ENCODE data around the gene ZMYND11.

ZMYND11 gene

DNA sequence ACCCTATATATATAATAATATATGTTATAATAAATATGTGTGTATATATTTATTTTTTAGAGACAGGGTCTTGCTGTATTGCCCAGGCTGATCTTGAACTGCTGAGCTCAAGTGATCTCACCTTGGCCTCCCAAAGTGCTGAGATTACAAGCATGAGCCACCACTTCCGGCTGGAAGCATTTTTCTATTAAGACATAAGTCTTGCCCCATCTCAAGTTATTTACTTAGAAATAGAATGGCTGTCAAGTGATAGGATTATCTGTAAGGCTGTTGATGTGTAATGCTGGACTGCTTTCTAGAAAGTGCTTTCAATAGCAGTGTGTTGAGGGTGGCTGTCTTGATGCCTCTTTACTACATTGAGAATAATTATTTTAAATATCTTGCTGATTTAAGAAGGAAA lies 65.2 kb downstream of the ZMYND11 start:
- TF ChIP-seq, protein P1, sequence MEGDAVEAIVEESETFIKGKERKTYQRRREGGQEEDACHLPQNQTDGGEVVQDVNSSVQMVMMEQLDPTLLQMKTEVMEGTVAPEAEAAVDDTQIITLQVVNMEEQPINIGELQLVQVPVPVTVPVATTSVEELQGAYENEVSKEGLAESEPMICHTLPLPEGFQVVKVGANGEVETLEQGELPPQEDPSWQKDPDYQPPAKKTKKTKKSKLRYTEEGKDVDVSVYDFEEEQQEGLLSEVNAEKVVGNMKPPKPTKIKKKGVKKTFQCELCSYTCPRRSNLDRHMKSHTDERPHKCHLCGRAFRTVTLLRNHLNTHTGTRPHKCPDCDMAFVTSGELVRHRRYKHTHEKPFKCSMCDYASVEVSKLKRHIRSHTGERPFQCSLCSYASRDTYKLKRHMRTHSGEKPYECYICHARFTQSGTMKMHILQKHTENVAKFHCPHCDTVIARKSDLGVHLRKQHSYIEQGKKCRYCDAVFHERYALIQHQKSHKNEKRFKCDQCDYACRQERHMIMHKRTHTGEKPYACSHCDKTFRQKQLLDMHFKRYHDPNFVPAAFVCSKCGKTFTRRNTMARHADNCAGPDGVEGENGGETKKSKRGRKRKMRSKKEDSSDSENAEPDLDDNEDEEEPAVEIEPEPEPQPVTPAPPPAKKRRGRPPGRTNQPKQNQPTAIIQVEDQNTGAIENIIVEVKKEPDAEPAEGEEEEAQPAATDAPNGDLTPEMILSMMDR (IDR thresholded peaks at IDR 0.05; ENCODE audit: insufficient read depth, low read length, missing control alignments) = no peak
- H3K4me3 ChIP-seq (ENCODE audit: low read depth, low read length) = no peak overlapping the region
- CTCF ChIA-PET = no interaction called here
- no peak for DNase-seq (ENCODE audit: low read depth, low spot score)
- POLR2A ChIA-PET = no interaction called here

DNA sequence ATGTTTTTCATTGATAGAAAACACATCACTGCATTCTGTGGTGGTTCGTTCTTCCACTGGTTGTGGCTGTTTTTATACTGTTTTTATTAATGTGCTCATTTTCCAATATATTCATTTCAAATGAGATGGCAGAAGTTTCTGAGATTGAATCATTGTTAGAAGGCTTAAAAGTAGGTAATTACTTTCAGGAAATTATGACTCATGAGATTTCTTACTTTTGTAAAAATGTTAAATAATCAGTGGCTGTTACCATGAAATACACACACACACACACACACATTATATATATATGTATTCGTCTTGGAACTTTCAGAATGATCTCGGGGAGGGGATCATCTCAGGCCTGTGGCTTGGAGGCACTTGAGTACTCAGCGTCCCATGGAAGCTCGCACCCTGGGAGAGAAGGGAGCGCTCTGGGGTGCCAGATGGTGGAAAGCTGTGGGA lies 66.1 kb downstream of the ZMYND11 start:
- CTCF ChIA-PET = no interaction called here

DNA sequence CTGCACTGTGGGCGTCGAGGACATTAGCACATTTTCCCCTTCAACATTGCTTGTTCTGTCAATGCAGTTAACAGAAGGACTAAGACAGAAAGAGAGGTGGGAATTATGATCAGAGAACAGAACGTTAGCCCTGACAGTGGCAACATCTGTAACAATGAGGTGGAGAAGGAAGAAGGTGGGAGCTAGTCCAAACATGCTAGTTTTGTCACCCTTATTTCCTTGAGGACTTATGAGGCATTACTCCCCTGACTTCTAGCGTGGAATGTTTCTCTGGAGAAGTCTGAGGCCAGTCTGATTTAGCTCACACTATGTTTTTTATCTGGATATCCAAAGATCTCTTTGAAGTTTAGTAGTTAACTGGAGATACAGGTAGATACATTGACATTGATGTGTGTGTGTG lies 73.4 kb downstream of the ZMYND11 start:
- TF ChIP-seq, protein P1 (IDR thresholded peaks at IDR 0.05; ENCODE audit: insufficient read depth, low read length, missing control alignments) = no peak
- ChIA-PET CTCF (no interaction called here), POLR2A (no interaction called here)
- DNase-seq (ENCODE audit: low read depth, low spot score) = no peak
- H3K4me3 ChIP-seq (ENCODE audit: low read depth, low read length) = no peak overlapping the region

More for the DNA sequence above, 66.1 kb downstream of the ZMYND11 start:
- no peak for DNase-seq (ENCODE audit: low read depth, low spot score)
- H3K4me3 ChIP-seq (ENCODE audit: low read depth, low read length) = no peak overlapping the region
- TF ChIP-seq, protein P1 (IDR thresholded peaks at IDR 0.05; ENCODE audit: insufficient read depth, low read length, missing control alignments) = no peak
- POLR2A ChIA-PET = no interaction called here

DNA sequence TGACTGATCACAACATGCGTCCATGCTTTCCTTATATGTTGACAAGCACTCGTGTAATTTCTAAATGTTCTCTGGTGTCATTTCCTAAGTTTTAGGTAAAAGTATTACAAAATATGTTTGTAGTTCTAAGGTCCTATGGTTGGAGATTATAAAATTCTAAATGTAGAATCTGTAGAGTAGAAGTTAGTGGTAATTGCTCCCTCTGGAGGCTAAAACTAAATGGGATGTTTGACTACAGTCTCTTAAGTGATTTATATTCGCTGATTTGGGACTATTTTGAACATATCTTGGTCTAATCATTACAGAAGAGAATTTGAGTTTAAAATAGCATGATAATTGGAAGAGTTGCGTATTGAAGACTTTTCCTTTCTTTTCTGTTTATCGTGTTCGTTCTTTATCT lies 74.1 kb downstream of the ZMYND11 start:
- no peak overlapping the region for H3K4me3 ChIP-seq (ENCODE audit: low read depth, low read length)
- CTCF ChIA-PET = interaction anchor here (1.1 kb wide), 1 partner anchor 10 kb away, joined by 6 read pairs; no protein-coding TSS in a partner anchor
- POLR2A ChIA-PET = no interaction called here
- DNase-seq (ENCODE audit: low read depth, low spot score) = no peak
- TF ChIP-seq, protein P1 (IDR thresholded peaks at IDR 0.05; ENCODE audit: insufficient read depth, low read length, missing control alignments) = peak; percentile 13

DNA sequence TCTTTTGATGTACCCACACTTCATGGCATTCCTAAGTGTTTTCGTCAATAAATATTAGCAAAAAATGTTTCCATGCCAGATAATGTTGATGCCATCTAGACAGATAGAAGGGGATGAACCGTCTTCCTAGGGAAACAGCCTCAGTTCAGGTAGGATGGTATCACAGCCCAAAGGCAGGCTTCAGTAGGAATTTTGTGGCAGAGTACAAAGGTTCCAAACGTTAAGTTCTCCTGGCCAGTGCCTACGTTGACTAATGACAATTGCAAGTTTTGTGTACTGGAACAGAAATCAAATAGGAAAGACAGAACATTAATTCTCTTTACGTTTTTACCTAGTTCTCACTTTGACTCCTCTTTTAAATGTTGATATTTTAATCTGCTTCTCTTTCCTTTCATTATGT lies 75.0 kb downstream of the ZMYND11 start:
- POLR2A ChIA-PET = no interaction called here
- TF ChIP-seq, protein P1 (IDR thresholded peaks at IDR 0.05; ENCODE audit: insufficient read depth, low read length, missing control alignments) = no peak
- CTCF ChIA-PET = interaction anchor here (0.7 to 2.5 kb wide), 3 partner anchors 9 to 23 kb away, joined by 4 to 11 read pairs (median 6); no protein-coding TSS in a partner anchor
- H3K4me3 ChIP-seq (ENCODE audit: low read depth, low read length) = no peak overlapping the region
- DNase-seq (ENCODE audit: low read depth, low spot score) = no peak

DNA sequence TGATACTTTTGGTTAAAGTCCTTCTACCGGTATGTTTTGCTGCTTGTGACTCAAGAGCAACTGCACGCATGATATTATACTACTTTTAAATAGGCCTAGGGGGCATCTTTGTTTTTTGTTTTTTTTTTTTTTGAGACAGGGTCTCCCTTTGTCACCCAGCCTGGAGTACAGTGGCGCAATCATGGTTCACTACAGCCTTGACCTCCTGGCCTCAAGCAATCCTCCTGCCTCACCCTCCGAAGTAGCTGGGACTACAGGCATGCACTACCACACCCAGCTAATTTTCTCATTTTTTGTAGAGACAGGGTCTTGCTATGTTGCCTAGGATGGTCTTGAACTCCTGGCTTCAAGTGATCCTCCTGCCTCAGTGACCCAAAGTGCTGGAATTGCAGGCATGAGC lies 80.2 kb downstream of the ZMYND11 start:
- TF ChIP-seq, protein P1 (IDR thresholded peaks at IDR 0.05; ENCODE audit: insufficient read depth, low read length, missing control alignments) = no peak
- ChIA-PET POLR2A (interaction anchor here (0.6 kb wide), 1 partner anchor 580 kb away, joined by 3 read pairs; no protein-coding TSS in a partner anchor), CTCF (interaction anchor here (1.3 to 1.4 kb wide), 2 partner anchors 9 to 15 kb away, joined by 4 to 6 read pairs; no protein-coding TSS in a partner anchor)
- no peak for DNase-seq (ENCODE audit: low read depth, low spot score)
- H3K4me3 ChIP-seq (ENCODE audit: low read depth, low read length) = no peak overlapping the region

Data from AG04449 (cell line).